NCI-H748 treated with DMSO at 0.1 percent for 48 hours (cell line): Measurements from ENCODE around the gene TRAT1.

Experiments
- DNase-seq: peaks from one replicate; lab custom pipeline; 2025; lab: John Stamatoyannopoulos, UW

TRAT1 gene

GRCh38 chr3:108861401-108861800 lies 38.8 kb downstream of the TRAT1 start:
- DNase-seq = no peak

DNA sequence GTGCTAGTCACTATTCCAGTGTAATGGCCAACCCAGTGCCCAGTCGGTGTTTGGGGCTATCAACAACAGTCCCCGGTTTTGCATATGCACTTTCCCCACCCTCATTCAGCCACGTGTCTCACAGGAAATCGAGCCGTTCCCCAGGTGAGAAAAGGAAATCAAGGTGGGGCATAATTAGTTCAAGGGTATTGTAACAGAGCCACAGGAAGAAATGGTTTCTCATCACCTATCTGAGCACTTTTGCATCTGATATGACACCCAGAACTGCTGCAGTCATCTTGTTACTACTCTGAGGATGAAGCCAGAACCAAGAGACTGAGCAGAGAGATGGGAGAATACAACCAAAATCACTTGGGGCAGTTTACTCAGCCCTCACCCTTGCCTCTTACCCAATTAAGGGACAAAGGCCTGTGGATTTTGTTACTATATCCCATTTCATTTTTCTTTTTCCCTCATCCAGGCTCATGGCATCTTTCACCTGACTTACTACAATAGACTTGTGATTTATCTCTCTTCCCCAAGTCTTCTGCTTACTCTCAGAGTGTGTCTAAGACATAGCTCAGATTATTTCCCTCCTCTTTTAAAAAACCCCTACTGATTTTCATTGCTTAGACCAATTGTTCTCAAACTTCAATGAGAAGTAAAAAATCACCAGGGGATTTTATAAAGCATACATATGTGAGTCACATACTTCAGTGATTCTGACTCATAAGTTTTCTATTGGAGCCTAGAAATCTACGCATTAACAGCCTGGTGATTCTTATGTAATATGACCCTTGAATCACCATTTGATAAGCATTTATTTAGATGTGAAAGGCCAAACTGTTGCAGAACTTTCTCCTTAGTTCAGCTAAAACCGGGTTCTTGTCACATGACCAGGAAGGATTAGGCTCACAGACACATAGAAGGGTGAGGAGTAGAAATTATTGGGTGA lies 40.5 kb downstream of the TRAT1 start:
- DNase-seq = no peak

DNA sequence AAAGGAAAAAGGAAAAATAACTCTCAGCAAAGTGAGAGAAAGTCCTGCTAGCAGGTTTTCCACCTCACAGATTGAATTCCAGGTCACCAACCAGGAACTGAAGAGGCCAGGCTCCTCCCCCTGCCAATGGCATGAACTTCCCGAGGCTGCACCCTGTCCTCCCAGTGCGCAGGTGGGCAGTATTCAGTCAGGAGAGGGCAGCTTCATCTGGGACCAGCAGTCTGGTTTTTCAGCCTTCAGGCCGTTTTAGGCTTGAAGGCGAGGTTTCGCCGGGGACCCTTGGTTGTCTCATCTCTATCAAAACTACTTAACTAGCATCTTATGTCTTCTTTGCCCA lies 41.2 kb downstream of the TRAT1 start:
- DNase-seq = no peak

DNA sequence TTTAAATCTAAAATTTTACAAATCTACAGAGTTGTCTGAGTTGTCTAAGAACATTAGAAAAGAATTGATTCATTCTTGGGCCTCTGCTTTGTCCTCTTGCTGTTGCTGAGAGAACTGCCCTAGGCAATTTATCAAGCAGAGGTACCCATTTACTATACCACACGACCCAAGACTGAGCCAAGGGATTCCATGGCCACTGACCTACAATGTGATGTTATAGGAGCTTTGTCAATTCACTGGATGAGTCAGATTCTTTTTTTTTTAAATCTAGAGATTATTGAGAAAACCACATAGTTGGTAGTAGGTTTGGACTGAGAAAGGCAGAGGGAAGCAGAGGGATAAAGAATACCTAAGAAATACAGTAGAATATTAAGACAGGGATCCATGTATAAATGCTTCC lies 55.3 kb downstream of the TRAT1 start:
- no peak for DNase-seq

- DNase-seq = no peak
These were observed 57.3 kb downstream of the TRAT1 start for GRCh38 chr3:108879915-108880314.

GRCh38 chr3:108882762-108883161 lies 60.2 kb downstream of the TRAT1 start:
- DNase-seq = no peak

DNA sequence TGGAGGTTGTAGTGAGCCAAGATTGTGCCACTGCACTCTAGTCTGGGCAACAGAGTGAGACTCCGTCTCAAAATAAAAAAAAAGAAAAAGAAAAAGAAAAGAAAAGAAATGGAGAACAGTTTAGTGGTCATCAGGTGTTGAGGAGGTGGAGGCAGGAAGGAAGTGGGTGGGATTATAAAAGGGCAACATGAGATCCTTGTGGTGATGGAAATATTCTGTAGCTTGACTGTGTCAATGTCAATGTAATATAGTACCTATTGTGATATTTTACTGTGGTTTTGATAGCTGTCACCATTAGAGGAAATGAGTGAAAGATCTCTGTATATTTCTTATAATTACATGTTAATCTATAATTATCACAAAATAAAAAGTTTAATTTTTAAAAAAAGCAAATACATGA lies 60.8 kb downstream of the TRAT1 start:
- no peak for DNase-seq

DNA sequence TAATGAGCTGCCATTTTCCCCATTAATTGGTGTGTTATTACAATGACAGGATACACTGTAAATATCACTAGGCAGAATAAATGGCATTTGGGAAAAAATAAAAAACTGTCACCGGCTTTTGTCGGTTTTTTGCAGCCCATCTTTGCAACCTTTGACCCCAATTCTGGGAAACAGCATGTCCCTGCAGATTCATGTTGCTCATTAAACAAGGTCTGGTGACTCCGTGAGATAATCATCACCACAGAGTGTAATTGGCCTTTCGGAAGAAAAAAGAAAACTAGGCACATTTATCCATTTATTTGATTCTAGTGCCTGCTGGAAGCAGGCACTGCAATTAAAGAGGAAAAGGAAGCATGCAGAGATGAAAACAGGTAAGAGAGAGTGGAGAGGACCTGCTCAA lies 64.5 kb downstream of the TRAT1 start:
- no peak for DNase-seq

- DNase-seq = no peak
These were observed 65.2 kb downstream of the TRAT1 start for GRCh38 chr3:108887777-108888176.

GRCh38 chr3:108891833-108892232 lies 69.2 kb downstream of the TRAT1 start:
- no peak for DNase-seq

- DNase-seq = no peak
These were observed 72.4 kb downstream of the TRAT1 start for GRCh38 chr3:108894981-108895380.

DNA sequence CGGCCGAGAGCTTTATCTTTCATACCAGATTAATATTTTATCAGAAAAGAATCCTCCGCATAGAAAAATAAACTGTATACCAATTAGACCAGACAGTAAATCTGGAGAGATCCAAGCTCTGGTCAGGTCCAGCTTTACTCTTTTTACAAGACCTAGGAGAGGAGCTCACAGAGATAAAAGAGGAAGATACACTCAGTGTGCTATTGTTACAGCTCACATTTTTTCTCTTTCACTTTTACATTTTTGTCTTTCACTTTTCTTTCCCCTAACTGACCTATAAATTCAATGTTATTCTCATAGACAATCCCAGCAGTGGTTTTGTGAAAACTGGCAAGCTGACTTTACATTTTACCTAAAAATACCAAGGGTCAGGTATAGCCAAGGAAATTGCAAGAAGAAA lies 75.3 kb downstream of the TRAT1 start:
- no peak for DNase-seq

GRCh38 chr3:108899530-108899929 lies 76.9 kb downstream of the TRAT1 start:
- no peak for DNase-seq
